ENCODE results near the gene CCL5.

Gene CCL5

GRCh38 chr17:35907691-35908090, 27.5 kb upstream of the CCL5 start:
- H3K9ac ChIP-seq (ENCODE audit: low read length): no peak overlapping the region
- no peak overlapping the region for H3K27ac ChIP-seq (ENCODE audit: low read depth, low read length, poor library complexity, severe bottlenecking)
- H3F3A ChIP-seq (ENCODE audit: insufficient read depth, low read length): no peaks in the 10 kb centered on the region
- no peaks in the 10 kb centered on the region for H3K27me3 ChIP-seq (ENCODE audit: insufficient read depth, low read length)
- H4K20me1 ChIP-seq (ENCODE audit: insufficient read depth, low read length): no peaks in the 10 kb centered on the region
- H2AFZ ChIP-seq (ENCODE audit: low read length): no peak overlapping the region
- no peak overlapping the region for H3K4me3 ChIP-seq (ENCODE audit: low read depth, low read length, poor library complexity, severe bottlenecking)
- no peaks in the 10 kb centered on the region for H3K9me2 ChIP-seq (ENCODE audit: low read depth, low read length)
- H3K4me2 ChIP-seq (ENCODE audit: low read length): no peak overlapping the region
- TF ChIP-seq EZH2 (IDR thresholded peaks at IDR 0.05; ENCODE audit: borderline replicate concordance, low read length): no peak
- no peak for TF ChIP-seq CTCF (IDR thresholded peaks at IDR 0.05; ENCODE audit: low read length)
- no peaks in the 10 kb centered on the region for H3K9me3 ChIP-seq (ENCODE audit: low read length)
- no peaks in the 10 kb centered on the region for H3K36me3 ChIP-seq (ENCODE audit: insufficient read depth, low read length)
- H3K4me1 ChIP-seq (ENCODE audit: insufficient read depth, low read length, severe bottlenecking): no peaks in the 10 kb centered on the region
- no peaks in the 10 kb centered on the region for H3K79me2 ChIP-seq (ENCODE audit: insufficient read depth, low read length)

GRCh38 chr17:35906926-35907637, 26.9 kb upstream of the CCL5 start:
- H3K9ac ChIP-seq (ENCODE audit: low read length): no peak overlapping the region
- H3F3A ChIP-seq (ENCODE audit: insufficient read depth, low read length): no peaks in the 10 kb centered on the region
- H3K4me1 ChIP-seq (ENCODE audit: insufficient read depth, low read length, severe bottlenecking): no peaks in the 10 kb centered on the region
- H3K4me3 ChIP-seq (ENCODE audit: low read depth, low read length, poor library complexity, severe bottlenecking): no peak overlapping the region
- H3K9me3 ChIP-seq (ENCODE audit: low read length): no peaks in the 10 kb centered on the region
- no peak overlapping the region for H3K27ac ChIP-seq (ENCODE audit: low read depth, low read length, poor library complexity, severe bottlenecking)
- H4K20me1 ChIP-seq (ENCODE audit: insufficient read depth, low read length): no peaks in the 10 kb centered on the region
- no peak for TF ChIP-seq EZH2 (IDR thresholded peaks at IDR 0.05; ENCODE audit: borderline replicate concordance, low read length)
- no peak for TF ChIP-seq CTCF (IDR thresholded peaks at IDR 0.05; ENCODE audit: low read length)
- H3K27me3 ChIP-seq (ENCODE audit: insufficient read depth, low read length): no peaks in the 10 kb centered on the region
- H3K9me2 ChIP-seq (ENCODE audit: low read depth, low read length): no peaks in the 10 kb centered on the region
- no peak overlapping the region for H2AFZ ChIP-seq (ENCODE audit: low read length)
- no peak overlapping the region for H3K4me2 ChIP-seq (ENCODE audit: low read length)
- no peaks in the 10 kb centered on the region for H3K36me3 ChIP-seq (ENCODE audit: insufficient read depth, low read length)
- H3K79me2 ChIP-seq (ENCODE audit: insufficient read depth, low read length): no peaks in the 10 kb centered on the region

GRCh38 chr17:35906191-35906925, 26.2 kb upstream of the CCL5 start:
- H3K4me3 ChIP-seq (ENCODE audit: low read depth, low read length, poor library complexity, severe bottlenecking): no peak overlapping the region

More at GRCh38 chr17:35906191-35906925, 26.2 kb upstream of the CCL5 start:
- H3K9me3 ChIP-seq (ENCODE audit: low read length): no peaks in the 10 kb centered on the region
- H3K4me2 ChIP-seq (ENCODE audit: low read length): no peak overlapping the region
- H3K79me2 ChIP-seq (ENCODE audit: insufficient read depth, low read length): no peaks in the 10 kb centered on the region
- H3F3A ChIP-seq (ENCODE audit: insufficient read depth, low read length): no peaks in the 10 kb centered on the region
- H2AFZ ChIP-seq (ENCODE audit: low read length): no peak overlapping the region
- TF ChIP-seq EZH2 (IDR thresholded peaks at IDR 0.05; ENCODE audit: borderline replicate concordance, low read length): no peak
- no peak for TF ChIP-seq CTCF (IDR thresholded peaks at IDR 0.05; ENCODE audit: low read length)
- H3K4me1 ChIP-seq (ENCODE audit: insufficient read depth, low read length, severe bottlenecking): no peaks in the 10 kb centered on the region
- no peak overlapping the region for H3K9ac ChIP-seq (ENCODE audit: low read length)
- no peaks in the 10 kb centered on the region for H3K9me2 ChIP-seq (ENCODE audit: low read depth, low read length)
- H3K27ac ChIP-seq (ENCODE audit: low read depth, low read length, poor library complexity, severe bottlenecking): no peak overlapping the region
- no peaks in the 10 kb centered on the region for H4K20me1 ChIP-seq (ENCODE audit: insufficient read depth, low read length)
- H3K27me3 ChIP-seq (ENCODE audit: insufficient read depth, low read length): no peaks in the 10 kb centered on the region
- H3K36me3 ChIP-seq (ENCODE audit: insufficient read depth, low read length): no peaks in the 10 kb centered on the region
